Embryonic facial prominence (tissue), 1 donor: Measurements from ENCODE around the gene P2RX7.
"Not testable (repeated sequence)": the region's sequence is repeated elsewhere in the genome, so short reads cannot be mapped to it uniquely, and the experiment has no call there.

Source experiments
- DNase-seq: peaks from one replicate; pipeline ENCODE4 v3.0.0-alpha.2; 2016; ENCODE audit errors: extremely low spot score

P2RX7 gene

DNA sequence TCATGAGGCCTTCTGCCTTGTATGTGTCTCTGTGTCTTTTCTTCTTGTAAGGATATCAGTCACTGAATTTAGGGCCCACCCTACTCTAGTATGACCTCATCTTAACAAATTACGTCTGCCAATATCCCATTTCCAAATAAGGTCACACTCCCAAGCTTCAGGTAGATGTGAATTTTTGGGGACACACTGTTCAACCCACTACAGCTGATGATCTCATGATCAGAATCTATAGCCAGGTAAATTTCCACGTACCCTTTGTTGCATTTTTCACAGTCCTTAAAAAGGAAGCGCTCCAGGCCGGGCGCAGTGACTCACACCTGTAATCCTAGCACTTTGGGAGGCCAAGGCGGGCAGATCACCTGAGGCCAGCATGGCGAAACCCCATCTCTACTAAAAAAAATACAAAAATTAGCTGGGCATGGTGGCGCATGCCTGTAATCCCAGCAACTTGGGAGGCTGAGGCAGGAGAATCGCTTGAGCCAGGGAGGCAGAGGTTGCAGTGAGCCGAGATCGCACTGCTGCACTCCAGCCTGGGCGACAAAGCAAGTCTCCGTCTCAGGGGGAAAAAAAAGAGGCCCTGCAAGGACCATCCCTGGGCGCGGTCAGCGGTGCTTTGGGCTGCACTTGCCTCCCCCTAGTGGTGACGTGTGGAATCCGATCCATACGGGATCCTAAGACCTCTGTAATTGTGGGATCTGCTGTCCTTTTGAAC is 97.3 kb downstream of the P2RX7 start:
- not testable (repeated sequence) for DNase-seq

DNA sequence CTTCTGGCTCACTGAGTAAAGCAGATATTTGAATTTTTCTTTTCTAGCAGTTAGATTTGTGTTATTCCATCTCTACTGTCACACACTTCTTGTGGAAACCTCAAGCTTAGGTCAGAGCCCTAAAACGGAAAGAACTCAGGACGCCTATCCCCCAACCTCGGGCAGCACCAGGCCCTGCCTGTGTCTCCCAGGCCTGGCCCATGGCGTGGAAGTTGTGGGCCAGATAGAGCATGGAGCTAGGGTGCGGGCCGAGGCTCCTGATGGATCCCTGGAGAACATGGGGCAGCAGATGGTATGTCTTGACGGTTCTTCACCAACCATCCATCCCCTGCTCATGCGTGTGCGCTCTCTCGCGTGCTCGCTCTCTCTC is 97.8 kb downstream of the P2RX7 start:
- no peak for DNase-seq

DNA sequence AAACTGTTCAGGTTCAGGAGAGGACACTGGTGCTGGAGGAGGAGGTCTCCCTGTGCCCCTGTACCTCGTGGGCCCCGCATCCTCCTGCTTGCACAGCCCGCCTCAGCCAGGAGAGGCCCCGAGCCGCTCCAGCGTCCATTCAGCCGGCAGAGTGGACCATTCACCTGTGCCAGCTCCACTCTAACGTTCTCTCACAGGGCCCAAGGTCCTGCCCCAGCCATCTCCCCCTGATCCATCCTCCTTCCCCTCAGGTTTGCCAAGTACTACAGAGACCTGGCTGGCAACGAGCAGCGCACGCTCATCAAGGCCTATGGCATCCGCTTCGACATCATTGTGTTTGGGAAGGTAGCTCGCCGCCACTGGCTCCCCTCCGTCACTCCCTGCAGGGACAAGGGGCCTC is 99.5 kb downstream of the P2RX7 start:
- DNase-seq, result no peak

DNA sequence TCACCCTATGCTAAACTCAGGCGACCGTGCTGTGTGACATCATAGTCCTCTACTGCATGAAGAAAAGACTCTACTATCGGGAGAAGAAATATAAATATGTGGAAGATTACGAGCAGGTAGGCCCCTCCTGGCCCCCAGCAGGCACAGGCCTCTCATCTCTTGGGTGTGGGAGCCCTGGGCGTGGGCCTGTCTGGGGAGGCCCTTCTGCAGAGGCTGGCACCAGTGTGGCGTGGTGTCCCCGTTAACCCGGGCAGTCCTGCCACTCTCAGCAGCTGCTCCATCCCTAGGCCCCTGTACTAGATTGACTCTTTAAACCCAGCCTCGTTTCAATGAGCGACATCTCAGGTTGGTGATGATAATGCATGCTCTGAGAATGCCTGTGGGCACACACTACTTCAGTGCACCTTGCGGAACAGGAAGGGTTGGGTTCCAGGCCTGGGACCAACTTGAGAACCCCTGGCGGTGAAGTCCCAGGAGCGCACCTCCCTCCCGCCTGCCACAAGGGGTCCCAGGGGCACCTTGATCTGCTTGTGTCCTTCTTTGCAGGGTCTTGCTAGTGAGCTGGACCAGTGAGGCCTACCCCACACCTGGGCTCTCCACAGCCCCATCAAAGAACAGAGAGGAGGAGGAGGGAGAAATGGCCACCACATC is 100.4 kb downstream of the P2RX7 start:
- no peak for DNase-seq

- no peak for DNase-seq
Measured at GRCh38 chr12:121233628-121234020, 100.9 kb downstream of the P2RX7 start.

- DNase-seq, result no peak
Measured at GRCh38 chr12:121236776-121237175, 104.1 kb downstream of the P2RX7 start.

- no peak for DNase-seq
Measured at GRCh38 chr12:121237415-121237814, 104.7 kb downstream of the P2RX7 start.
